ENCODE measurements around the gene RAB22A.

Gene RAB22A

DNA sequence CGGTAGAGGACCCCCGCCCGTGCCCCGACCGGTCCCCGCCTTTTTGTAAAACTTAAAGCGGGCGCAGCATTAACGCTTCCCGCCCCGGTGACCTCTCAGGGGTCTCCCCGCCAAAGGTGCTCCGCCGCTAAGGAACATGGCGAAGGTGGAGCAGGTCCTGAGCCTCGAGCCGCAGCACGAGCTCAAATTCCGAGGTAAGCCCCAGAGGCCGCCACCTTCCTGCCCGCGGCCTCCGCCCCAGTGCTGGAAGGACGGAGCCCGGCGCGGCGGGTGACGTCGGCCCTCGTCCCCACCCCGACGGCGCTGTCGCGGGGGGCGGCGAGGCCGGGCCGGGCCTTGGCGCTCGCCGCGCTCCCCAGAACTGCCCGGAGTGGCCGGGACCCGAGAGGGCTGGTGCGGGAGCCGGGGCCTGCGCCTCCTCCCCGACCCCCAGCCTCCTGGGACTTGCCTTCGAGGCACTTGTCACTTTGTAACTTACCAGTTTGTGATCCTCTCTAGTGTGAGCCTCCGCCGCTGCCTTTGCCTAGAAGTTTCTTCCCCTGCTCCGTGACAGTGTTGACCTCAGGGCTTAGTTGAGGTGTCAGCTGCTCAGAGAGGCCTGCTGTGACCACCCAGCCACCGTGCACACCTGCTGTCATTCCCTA is 79.9 kb downstream of the RAB22A start:
- TF ChIP-seq, protein P1, sequence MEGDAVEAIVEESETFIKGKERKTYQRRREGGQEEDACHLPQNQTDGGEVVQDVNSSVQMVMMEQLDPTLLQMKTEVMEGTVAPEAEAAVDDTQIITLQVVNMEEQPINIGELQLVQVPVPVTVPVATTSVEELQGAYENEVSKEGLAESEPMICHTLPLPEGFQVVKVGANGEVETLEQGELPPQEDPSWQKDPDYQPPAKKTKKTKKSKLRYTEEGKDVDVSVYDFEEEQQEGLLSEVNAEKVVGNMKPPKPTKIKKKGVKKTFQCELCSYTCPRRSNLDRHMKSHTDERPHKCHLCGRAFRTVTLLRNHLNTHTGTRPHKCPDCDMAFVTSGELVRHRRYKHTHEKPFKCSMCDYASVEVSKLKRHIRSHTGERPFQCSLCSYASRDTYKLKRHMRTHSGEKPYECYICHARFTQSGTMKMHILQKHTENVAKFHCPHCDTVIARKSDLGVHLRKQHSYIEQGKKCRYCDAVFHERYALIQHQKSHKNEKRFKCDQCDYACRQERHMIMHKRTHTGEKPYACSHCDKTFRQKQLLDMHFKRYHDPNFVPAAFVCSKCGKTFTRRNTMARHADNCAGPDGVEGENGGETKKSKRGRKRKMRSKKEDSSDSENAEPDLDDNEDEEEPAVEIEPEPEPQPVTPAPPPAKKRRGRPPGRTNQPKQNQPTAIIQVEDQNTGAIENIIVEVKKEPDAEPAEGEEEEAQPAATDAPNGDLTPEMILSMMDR (IDR thresholded peaks at IDR 0.05; ENCODE audit: insufficient read depth, low read length, missing control alignments): no peak
- ChIA-PET POLR2A (interaction anchor here (0.6 to 0.9 kb wide), 5 partner anchors 14 to 641 kb away, joined by 3 read pairs; no protein-coding TSS in a partner anchor), CTCF (interaction anchor here (1.0 to 1.1 kb wide), 2 partner anchors 19 to 262 kb away, joined by 3 to 4 read pairs; partner anchors contain the start of gene STX16)
- H3K4me3 ChIP-seq (ENCODE audit: low read depth, low read length): peak overlapping the region; percentile 97
- DNase-seq (ENCODE audit: low read depth, low spot score): no peak

DNA sequence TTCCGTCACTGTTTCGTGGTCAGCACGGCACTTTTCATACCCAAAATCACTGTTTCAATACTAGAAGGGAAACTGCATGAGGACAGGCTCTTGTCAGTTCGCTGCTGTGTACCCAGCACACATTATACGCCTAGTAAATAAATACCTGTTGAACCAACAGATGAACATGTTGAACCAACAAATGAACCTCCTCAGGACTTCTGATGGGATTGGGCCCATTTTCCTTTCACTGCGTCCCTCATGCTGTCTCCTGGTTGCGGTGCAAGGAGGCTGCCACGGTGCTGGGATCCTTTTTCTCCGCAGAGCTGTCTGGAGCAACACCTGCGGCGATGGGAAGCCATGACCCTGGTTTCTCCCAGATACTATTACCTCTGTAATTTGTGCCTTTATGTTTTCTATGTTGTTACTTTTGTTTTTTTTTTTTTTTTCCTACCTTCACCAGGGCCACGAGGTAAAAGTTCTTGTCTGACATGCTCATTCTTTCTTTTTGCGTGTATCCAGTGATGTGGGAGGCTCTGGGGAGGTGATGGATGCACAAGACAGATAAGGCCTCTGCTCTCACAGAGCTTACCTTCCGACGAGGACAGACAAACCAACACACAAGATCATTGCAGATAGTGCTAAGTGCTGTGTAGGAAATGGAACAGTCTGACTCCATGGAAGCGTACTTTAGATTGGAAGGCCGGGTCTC is 80.6 kb downstream of the RAB22A start:
- TF ChIP-seq, protein P1 (IDR thresholded peaks at IDR 0.05; ENCODE audit: insufficient read depth, low read length, missing control alignments): no peak
- ChIA-PET CTCF (interaction anchor here (1.1 kb wide), 1 partner anchor 56 kb away, joined by 4 read pairs; no protein-coding TSS in a partner anchor), POLR2A (interaction anchor here (0.6 kb wide), 1 partner anchor 29 kb away, joined by 3 read pairs; no protein-coding TSS in a partner anchor)
- peak overlapping the region; percentile 97 for H3K4me3 ChIP-seq (ENCODE audit: low read depth, low read length)
- DNase-seq (ENCODE audit: low read depth, low spot score): no peak

DNA sequence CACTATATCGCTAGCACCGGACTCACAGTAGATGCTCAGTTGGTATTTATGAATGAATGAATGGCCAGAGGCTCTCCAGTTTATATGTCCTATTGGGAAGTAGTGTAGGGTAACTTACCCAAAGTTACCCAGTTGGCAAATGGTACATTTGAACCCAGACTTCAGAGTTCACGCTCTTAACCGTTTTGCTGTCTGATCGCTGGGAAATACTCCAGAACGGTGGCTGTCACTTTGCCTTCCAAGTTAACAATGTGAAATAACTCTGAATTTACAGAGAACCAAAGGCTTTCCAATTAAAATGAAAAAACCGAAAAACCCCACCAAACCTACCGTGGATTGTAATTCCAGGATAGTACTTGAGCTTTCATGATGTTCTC is 81.1 kb downstream of the RAB22A start:
- POLR2A ChIA-PET: no interaction called here
- CTCF ChIA-PET: interaction anchor here (1.1 kb wide), 1 partner anchor 55 kb away, joined by 4 read pairs; no protein-coding TSS in a partner anchor
- no peak for DNase-seq (ENCODE audit: low read depth, low spot score)
- H3K4me3 ChIP-seq (ENCODE audit: low read depth, low read length): peak overlapping the region; percentile 23
- TF ChIP-seq, protein P1 (IDR thresholded peaks at IDR 0.05; ENCODE audit: insufficient read depth, low read length, missing control alignments): no peak

DNA sequence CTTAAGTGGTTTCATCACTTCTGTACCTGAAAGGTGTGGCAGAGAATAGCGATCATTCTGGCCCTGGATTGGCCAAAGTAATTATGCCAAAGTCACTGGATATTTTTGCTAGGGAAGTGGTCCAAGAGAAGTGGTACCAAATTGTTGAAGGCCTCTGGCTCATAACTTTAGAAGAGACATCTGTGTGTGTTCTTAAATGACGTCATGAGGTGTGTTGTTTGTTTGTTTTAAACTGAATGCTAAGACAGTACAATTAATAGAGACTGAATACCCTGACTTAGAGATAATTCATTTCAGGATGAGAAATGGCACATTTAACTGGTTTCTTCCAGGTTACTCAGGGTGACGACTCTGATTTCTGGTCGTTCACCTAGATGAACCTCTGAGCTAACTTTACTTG is 82.8 kb downstream of the RAB22A start:
- H3K4me3 ChIP-seq (ENCODE audit: low read depth, low read length): no peak overlapping the region
- POLR2A ChIA-PET: no interaction called here
- CTCF ChIA-PET: interaction anchor here (1.0 to 1.1 kb wide), 2 partner anchors 16 to 52 kb away, joined by 3 read pairs; no protein-coding TSS in a partner anchor
- TF ChIP-seq, protein P1 (IDR thresholded peaks at IDR 0.05; ENCODE audit: insufficient read depth, low read length, missing control alignments): no peak
- DNase-seq (ENCODE audit: low read depth, low spot score): no peak

DNA sequence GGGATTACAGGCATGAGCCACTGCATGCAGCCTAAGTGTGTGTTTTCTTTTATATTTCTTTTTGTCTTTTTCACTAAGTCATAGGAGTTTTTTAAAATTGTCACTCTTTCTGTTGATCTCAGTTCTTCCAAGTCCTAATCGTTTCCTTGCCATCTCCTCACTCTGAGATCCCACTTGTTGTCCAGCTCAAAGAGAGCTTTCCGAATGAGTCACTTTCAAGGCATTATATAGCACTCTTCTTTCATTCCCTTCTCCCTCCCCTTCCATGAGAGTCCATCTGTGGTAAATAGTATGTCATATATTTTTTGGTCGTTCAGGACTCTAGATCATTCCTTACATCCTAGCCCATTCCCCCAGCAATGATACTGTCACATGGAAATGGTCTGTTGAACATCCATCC is 83.8 kb downstream of the RAB22A start:
- ChIA-PET CTCF (interaction anchor here (1.0 to 1.1 kb wide), 2 partner anchors 15 to 51 kb away, joined by 3 read pairs; no protein-coding TSS in a partner anchor), POLR2A (no interaction called here)
- DNase-seq (ENCODE audit: low read depth, low spot score): no peak
- H3K4me3 ChIP-seq (ENCODE audit: low read depth, low read length): no peak overlapping the region
- TF ChIP-seq, protein P1 (IDR thresholded peaks at IDR 0.05; ENCODE audit: insufficient read depth, low read length, missing control alignments): no peak

DNA sequence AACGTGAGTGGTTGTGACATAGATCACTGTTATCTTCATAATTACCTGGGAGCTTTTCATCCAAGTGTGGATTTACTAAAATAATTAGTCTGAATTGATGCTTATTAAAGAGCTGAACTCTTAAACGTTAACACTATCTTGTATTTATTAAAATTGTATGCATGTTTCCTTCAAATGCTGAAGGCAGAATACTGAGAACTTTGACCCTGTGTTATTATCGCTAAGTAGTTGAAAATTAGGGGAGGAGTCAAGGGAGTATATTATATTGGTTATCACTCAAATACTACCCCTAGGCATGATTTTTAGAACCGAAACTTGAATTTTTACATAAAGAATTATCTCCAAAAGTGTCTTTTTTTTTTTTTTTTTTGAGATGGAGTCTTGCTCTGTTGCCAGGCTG is 85.3 kb downstream of the RAB22A start:
- no peak overlapping the region for H3K4me3 ChIP-seq (ENCODE audit: low read depth, low read length)
- TF ChIP-seq, protein P1 (IDR thresholded peaks at IDR 0.05; ENCODE audit: insufficient read depth, low read length, missing control alignments): no peak
- DNase-seq (ENCODE audit: low read depth, low spot score): no peak
- POLR2A ChIA-PET: no interaction called here
- CTCF ChIA-PET: no interaction called here
